Measurements from ENCODE around the gene SPATA6L.

DNA sequence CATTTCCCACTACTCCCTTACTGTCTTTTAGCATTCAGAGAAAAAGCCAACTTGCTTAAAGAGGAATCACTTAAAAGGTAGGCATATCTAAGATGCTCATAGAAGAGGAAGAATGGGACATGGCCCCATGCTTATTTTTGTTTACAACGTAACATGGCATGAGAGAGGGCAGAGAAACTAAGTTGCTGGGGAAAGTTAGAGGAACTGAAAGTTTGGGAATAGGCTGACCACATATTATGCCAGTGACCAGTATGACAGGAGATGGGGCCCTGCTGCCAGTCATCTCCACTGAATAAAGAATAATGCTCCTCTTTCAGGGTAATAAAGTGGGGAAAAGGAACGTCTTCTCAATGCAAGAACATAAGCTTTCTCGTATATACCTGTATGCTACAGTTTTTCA, 2.3 kb downstream of the SPATA6L start:
- TF ChIP-seq, protein P1, sequence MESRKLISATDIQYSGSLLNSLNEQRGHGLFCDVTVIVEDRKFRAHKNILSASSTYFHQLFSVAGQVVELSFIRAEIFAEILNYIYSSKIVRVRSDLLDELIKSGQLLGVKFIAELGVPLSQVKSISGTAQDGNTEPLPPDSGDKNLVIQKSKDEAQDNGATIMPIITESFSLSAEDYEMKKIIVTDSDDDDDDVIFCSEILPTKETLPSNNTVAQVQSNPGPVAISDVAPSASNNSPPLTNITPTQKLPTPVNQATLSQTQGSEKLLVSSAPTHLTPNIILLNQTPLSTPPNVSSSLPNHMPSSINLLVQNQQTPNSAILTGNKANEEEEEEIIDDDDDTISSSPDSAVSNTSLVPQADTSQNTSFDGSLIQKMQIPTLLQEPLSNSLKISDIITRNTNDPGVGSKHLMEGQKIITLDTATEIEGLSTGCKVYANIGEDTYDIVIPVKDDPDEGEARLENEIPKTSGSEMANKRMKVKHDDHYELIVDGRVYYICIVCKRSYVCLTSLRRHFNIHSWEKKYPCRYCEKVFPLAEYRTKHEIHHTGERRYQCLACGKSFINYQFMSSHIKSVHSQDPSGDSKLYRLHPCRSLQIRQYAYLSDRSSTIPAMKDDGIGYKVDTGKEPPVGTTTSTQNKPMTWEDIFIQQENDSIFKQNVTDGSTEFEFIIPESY (IDR thresholded peaks at IDR 0.05; ENCODE audit: extremely low read depth, insufficient replicate concordance, low read length): no peak
- TF ChIP-seq, protein P2, sequence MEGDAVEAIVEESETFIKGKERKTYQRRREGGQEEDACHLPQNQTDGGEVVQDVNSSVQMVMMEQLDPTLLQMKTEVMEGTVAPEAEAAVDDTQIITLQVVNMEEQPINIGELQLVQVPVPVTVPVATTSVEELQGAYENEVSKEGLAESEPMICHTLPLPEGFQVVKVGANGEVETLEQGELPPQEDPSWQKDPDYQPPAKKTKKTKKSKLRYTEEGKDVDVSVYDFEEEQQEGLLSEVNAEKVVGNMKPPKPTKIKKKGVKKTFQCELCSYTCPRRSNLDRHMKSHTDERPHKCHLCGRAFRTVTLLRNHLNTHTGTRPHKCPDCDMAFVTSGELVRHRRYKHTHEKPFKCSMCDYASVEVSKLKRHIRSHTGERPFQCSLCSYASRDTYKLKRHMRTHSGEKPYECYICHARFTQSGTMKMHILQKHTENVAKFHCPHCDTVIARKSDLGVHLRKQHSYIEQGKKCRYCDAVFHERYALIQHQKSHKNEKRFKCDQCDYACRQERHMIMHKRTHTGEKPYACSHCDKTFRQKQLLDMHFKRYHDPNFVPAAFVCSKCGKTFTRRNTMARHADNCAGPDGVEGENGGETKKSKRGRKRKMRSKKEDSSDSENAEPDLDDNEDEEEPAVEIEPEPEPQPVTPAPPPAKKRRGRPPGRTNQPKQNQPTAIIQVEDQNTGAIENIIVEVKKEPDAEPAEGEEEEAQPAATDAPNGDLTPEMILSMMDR (IDR thresholded peaks at IDR 0.05 in 2 of 3, conservative IDR thresholded peaks at IDR 0.05 in 1 of 3; ENCODE audit: borderline replicate concordance in 1 of 3, insufficient read depth in 1 of 3, low read depth in 2 of 3, low read length in 2 of 3): no peak
- no peak for TF ChIP-seq RAD21 (IDR thresholded peaks at IDR 0.05; ENCODE audit: low read depth)
- TF ChIP-seq POLR2AphosphoS5 (IDR thresholded peaks at IDR 0.05; ENCODE audit: low read depth, low read length): no peak
- TF ChIP-seq FOSL1 (IDR thresholded peaks at IDR 0.05; ENCODE audit: low read depth): no peak

Measured in HCT116 (cell line).